ENCODE measurements around the gene VWA8. TPM values are rescaled to one million over a fixed set of nuclear protein-coding genes. Genes with fewer than 3 reads are reported as not detected.

The VWA8 gene
- total RNA-seq, 4 donors from 2014 or later = 27.7 to 47.7 (median 39.5) TPM

DNA sequence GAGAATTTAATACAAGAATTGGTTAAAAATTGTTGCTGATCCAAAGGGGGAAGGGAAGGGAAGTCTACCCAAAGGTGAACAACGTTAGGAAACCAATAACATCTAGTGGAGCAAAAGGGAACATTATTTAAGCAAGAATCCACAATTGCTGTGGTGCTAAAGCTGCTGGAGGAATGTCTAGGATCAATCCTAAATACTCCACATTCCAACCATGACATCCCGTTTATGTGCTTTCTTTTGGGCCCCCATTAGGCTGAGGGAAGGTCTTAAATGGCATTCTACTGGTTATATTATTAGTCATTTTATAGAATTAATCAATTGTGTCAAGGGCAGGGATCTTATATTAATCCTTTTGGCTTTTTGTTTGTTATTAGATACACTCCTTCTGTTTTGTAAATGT, 39.9 kb upstream of the VWA8 start:
- no peak overlapping the region for H3K27ac ChIP-seq
- no peaks in the 10 kb centered on the region for H3K27me3 ChIP-seq
- no peaks in the 10 kb centered on the region for H3K36me3 ChIP-seq
- no peak for DNase-seq
- TF ChIP-seq, protein P1, sequence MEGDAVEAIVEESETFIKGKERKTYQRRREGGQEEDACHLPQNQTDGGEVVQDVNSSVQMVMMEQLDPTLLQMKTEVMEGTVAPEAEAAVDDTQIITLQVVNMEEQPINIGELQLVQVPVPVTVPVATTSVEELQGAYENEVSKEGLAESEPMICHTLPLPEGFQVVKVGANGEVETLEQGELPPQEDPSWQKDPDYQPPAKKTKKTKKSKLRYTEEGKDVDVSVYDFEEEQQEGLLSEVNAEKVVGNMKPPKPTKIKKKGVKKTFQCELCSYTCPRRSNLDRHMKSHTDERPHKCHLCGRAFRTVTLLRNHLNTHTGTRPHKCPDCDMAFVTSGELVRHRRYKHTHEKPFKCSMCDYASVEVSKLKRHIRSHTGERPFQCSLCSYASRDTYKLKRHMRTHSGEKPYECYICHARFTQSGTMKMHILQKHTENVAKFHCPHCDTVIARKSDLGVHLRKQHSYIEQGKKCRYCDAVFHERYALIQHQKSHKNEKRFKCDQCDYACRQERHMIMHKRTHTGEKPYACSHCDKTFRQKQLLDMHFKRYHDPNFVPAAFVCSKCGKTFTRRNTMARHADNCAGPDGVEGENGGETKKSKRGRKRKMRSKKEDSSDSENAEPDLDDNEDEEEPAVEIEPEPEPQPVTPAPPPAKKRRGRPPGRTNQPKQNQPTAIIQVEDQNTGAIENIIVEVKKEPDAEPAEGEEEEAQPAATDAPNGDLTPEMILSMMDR (IDR thresholded peaks at IDR 0.05) = no peak
- no peak for TF ChIP-seq POLR2A (IDR thresholded peaks at IDR 0.05)
- no peaks in the 10 kb centered on the region for H3K9me3 ChIP-seq
- no peak overlapping the region for H3K4me3 ChIP-seq
- H3K4me1 ChIP-seq = no peaks in the 10 kb centered on the region

DNA sequence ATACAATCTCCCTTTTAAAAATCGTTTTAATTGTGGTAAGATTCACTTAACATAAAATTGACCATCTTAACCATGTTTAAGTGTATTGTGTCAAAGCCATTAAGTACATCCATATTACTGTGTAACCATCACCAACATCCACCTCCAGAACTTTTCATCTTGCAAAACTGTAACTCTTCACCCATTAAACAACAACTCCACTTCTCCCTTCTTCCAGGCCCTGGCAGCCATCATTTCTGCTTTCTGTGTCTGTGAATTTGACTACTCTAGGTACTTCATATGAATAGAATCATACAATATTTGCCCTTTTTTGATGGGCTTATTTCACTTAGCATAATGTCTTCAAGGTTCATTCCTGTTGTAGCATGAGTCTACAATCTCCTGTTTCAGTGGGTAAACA, 36.5 kb upstream of the VWA8 start:
- Histone ChIP-seq H3K27ac (no peak overlapping the region), H3K4me1 (no peaks in the 10 kb centered on the region), H3K9me3 (no peaks in the 10 kb centered on the region), H3K4me3 (no peak overlapping the region), H3K27me3 (no peaks in the 10 kb centered on the region), H3K36me3 (no peaks in the 10 kb centered on the region)
- TF ChIP-seq, protein P1 (IDR thresholded peaks at IDR 0.05) = no peak
- TF ChIP-seq POLR2A (IDR thresholded peaks at IDR 0.05) = no peak
- no peak for DNase-seq

DNA sequence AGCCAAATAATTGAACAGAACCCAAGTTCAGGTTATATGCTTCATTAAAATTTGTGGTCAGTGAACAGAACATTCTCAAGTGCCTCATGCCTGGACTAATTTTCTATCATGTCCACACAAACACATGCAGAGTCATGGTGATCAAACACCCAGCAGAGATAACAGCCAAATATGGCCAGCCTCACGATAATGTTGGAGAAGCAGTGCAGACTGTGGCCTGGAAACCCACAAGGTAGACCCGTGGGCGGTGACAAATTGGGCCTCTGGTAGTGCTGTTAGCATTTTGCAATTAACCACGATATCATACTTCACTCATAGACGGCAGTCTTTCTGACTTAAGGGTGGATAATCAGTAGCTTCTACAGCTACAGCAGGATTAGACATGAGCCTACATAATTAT, 35.0 kb upstream of the VWA8 start:
- no peaks in the 10 kb centered on the region for H3K27me3 ChIP-seq
- DNase-seq = no peak
- H3K9me3 ChIP-seq = no peaks in the 10 kb centered on the region
- H3K36me3 ChIP-seq = no peaks in the 10 kb centered on the region
- no peak overlapping the region for H3K27ac ChIP-seq
- TF ChIP-seq, protein P1 (IDR thresholded peaks at IDR 0.05) = no peak
- no peak for TF ChIP-seq POLR2A (IDR thresholded peaks at IDR 0.05)
- no peaks in the 10 kb centered on the region for H3K4me1 ChIP-seq
- no peak overlapping the region for H3K4me3 ChIP-seq

DNA sequence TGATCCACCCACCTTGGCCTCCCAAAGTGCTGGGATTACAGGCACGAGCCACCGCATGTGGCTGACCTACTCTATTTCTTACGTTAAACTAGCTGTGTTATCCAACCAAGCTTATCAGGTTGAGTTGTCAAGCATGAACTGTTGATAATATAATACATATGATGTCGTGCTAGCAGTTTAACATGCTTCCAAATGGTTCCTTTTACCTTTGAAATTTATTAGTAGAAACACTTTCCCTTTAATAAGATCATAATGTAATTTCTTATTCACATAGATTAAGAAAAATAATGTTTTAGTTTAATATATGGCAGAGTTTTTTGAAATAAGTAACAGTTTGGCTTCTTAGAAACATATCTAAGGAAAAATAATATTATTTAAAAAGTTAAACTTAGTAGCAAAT, 34.4 kb upstream of the VWA8 start:
- no peak overlapping the region for H3K27ac ChIP-seq
- no peak for TF ChIP-seq POLR2A (IDR thresholded peaks at IDR 0.05)
- TF ChIP-seq, protein P1 (IDR thresholded peaks at IDR 0.05) = no peak
- H3K27me3 ChIP-seq = no peaks in the 10 kb centered on the region
- no peaks in the 10 kb centered on the region for H3K9me3 ChIP-seq
- no peaks in the 10 kb centered on the region for H3K4me1 ChIP-seq
- H3K36me3 ChIP-seq = no peaks in the 10 kb centered on the region
- DNase-seq = no peak
- H3K4me3 ChIP-seq = no peak overlapping the region

DNA sequence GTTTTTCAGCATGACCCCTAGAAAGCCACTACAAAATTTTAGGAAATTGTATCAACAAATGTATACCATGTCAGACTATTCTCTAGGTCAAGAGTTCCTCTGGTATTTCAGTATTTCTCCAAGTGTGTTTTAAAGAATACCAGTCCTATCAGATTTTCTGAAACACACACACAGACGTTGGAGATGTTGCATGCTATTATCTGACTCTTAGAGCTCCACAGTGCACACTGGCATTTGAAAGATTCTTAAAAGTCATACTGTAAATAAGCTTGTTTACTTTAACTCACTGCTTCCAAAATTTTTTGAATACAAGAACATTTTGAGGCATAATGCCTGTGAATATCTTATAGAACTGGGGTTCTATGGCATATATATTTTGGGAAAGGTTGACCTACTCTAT, 33.8 kb upstream of the VWA8 start:
- no peak for TF ChIP-seq POLR2A (IDR thresholded peaks at IDR 0.05)
- TF ChIP-seq, protein P1 (IDR thresholded peaks at IDR 0.05) = no peak
- no peak for DNase-seq
- H3K36me3 ChIP-seq = no peaks in the 10 kb centered on the region
- H3K27me3 ChIP-seq = no peaks in the 10 kb centered on the region
- H3K4me3 ChIP-seq = no peak overlapping the region
- H3K27ac ChIP-seq = no peak overlapping the region
- H3K4me1 ChIP-seq = no peaks in the 10 kb centered on the region
- no peaks in the 10 kb centered on the region for H3K9me3 ChIP-seq

DNA sequence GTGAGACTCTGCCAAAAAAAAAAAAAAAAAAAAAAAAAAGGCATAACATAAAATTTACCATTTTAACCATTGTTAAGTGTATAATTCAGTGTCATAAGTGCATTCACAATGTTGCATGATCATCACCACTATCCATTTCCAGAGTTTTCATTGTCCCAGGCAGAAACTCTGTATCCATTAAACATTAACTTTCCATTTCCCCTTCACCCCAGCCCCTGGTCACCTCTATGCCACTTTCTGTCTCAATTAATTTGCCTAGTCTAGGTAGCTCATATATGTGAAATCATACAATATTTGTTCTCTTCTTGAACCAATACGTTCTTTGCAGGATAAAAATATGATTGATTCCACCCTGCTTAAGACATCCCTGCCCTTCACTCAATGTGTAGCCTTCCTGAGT, 31.0 kb upstream of the VWA8 start:
- Histone ChIP-seq H3K4me3 (no peak overlapping the region), H3K36me3 (no peaks in the 10 kb centered on the region), H3K27ac (no peak overlapping the region), H3K27me3 (no peaks in the 10 kb centered on the region), H3K9me3 (no peaks in the 10 kb centered on the region), H3K4me1 (no peaks in the 10 kb centered on the region)
- DNase-seq = no peak
- no peak for TF ChIP-seq POLR2A (IDR thresholded peaks at IDR 0.05)
- TF ChIP-seq, protein P1 (IDR thresholded peaks at IDR 0.05) = no peak
